Stimulated activated CD4-positive, alpha-beta T cell treated with anti-CD3 and anti-CD28 coated beads, Interleukin-4, amount 100 ng/mL, for 4 hours (primary cell): ENCODE results near the gene C10orf143.
"Not testable (repeated sequence)": the region's sequence is repeated elsewhere in the genome, so short reads cannot be mapped to it uniquely, and the experiment has no call there.

Experiments
- DNase-seq, 2 experiments: peaks; one replicate each; pipeline ENCODE4 v3.0.0-alpha.2; 2020

C10orf143 gene

DNA sequence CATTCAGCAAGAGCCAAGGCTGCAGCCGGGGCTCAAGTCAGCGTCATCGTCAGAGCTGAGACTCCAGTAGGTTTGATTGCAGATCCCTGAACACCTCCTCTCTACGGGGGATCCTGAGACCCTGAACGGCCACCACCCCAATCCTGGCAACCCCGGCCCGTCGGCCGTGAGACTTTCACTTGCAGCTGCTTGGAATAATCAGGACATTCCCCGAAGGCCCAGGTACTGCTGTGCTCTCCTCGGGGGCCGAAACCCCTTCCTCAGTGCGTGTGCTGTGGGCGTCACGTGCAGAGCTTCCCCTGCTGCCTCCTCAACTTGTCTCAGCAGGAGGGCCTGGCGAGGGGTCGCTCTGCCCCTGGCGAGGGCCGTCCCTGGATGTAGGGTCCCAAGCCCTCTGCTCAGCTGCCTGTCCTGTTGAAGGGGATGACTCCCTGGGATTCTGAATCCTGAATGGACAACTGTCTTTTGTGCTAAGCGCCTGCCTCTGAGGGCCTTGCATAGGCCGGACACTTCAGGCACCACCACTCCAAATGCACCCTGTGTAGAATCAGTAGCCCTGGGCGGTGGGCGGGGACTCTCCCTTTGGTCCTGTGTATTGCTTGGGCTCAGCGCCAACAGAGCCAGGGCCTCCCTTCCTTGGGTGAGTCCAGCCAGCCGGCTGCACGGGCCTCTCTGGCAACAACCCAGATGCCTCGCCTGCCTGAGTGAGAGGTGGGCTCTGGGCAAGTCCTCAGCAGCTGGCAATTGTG, 82.7 kb downstream of the C10orf143 start:
- no peak for DNase-seq

DNA sequence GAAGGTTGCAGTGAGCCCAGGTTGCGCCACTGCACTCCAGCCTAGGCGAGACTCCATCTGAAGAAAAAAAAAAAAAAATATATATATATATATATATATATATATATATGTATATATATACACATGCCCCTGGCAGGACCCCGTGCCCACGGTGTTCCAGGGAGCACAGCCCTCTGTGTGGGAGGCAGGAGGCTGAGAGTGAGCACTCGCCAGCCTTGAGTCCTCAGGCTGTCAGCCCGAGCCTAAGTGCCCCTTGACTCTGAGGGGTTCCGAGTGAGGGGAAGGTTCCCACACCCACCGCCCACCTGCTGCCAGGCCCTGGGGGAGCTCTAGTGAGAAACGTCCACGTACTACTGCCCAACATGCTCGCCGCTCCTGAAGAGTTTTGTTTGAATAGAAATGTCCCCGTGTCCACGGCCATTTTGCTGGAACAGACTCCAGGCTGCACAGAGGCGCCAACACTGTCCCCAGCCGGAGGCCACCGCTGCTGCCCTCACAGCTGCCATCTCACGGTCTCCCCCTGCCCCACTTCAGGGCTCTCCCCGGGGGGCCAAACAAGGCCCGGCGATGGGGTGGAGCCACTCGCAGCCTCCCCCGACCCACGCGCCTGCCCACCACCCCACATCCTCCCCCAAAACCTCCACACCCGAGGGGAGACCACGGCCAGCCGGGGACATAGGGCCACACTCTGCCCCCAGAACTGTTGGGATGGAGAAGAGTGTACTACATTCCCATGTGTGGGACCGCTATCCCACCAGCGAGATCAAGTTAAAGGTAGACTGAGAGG, 83.8 kb downstream of the C10orf143 start:
- no peak for DNase-seq

- no peak for DNase-seq
Measured at GRCh38 chr10:130025811-130026485, 84.7 kb downstream of the C10orf143 start.

DNA sequence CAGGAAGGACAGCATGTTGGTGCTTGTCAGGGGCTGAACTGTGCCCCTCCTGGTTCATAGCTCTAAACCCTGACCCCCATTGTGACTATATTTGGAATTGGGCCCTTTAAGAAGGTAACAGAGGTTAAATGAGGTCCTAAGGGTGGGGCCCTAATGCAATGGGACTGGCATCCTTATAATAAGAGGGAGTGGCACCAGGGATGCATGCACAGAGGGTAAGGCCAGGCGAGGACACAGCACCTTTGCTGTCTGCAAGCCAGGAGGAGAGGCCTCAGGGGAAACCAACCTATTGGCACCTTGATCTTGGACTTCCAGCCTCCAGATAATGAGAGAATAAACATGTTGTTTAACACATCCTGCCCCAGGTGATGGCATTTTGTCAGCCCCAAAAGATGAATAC, 85.3 kb downstream of the C10orf143 start:
- no peak for DNase-seq

DNA sequence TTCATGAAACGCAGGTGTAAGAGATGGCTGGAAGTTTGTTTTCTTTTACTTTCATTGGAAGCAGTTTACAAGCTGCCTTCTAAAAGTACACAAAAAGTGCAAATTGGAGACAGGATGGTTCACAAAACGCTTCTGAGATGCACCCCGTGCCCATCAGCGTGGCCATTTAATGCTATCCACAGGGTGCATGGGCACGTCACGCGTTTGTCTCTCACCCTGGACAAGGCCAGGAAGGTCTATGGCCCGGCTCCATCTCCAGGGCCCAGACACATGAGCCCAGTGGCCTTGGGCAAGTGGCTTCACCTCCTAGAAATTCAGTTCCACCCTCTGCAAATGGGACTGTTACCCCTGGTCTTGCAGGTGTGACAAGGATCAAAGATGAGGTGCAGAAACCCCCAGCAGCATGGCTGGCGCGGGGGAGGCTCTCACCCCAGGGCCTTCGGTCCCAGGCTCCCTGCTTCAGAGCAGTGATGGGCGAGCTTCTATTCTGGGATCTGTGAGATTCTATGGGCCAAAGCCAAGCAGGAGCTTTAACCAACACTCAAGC, 85.8 kb downstream of the C10orf143 start:
- no peak for DNase-seq

DNA sequence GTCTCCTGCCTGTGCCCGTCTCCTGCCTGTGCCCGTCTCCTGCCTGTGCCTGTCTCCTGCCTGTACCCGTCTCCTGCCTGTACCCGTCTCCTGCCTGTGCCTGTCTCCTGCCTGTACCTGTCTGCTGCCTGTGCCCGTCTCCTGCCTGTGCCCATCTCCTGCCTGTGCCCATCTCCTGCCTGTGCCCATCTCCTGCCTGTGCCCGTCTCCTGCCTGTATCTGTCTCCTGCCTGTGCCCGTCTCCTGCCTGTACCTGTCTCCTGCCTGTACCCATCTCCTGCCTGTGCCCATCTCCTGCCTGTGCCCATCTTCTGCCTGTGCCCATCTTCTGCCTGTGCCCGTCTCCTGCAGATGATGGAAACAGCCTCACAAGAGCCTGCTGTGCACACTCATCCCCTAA, 86.3 kb downstream of the C10orf143 start:
- not testable (repeated sequence) for DNase-seq

- DNase-seq = no peak
Measured at GRCh38 chr10:130023454-130024230, 87.0 kb downstream of the C10orf143 start.

GRCh38 chr10:130022511-130023299, 87.9 kb downstream of the C10orf143 start:
- DNase-seq = no peak

DNA sequence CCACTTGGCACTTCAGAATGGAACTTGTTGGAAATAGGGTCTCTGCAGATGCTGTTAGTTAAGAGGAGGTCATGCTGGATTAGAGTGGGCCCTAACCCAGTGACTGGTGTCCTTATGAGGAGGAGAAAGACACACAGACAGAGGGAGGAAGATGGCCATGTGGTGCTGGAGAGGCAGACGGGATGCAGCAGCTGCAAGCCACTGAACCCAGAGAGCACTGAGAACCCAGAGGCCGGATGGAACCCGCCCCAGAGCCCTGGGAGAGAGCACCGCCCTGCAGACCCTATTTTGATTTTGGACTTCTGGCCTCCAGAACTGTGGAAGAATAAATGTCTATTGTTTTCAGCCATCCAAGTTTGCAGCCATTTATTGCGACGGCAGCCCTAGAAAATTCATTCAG, 88.5 kb downstream of the C10orf143 start:
- no peak for DNase-seq

GRCh38 chr10:130021383-130021950, 89.2 kb downstream of the C10orf143 start:
- no peak for DNase-seq

DNA sequence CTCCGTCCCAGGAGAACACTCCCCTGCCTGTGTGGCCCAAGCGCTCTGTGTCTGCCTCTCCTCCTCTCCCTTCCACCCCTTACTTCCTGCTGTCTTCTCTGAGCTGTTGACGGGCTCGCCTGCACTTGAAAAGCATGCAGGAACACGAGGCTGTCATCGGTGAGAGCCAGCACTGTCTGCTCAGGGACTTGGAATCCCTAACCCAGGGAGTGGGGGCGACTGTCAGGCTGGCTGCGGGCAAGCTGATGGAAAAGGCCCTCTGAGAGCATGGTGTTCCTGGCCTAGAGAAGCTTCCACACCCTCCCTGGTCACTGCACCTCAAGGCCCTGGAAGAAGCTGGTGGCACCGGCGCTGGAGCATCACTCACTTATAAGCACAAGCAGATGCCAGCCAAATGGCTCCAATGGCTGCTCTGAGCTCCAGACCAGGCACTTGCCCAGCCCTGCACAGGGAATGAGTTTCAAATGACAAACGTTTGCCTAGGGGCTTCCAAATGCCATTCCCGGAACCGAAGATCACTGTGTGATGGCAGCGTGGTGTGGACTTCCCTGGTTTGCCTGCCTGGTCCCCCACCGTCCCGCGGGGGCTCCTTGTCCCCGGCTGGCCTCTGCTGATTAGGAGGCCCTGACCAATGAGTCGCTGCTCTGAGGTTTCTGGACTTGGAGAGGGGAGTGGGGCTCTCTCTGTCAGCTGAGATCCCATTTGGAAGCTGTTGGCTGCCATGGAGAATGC, 89.8 kb downstream of the C10orf143 start:
- no peak for DNase-seq

DNA sequence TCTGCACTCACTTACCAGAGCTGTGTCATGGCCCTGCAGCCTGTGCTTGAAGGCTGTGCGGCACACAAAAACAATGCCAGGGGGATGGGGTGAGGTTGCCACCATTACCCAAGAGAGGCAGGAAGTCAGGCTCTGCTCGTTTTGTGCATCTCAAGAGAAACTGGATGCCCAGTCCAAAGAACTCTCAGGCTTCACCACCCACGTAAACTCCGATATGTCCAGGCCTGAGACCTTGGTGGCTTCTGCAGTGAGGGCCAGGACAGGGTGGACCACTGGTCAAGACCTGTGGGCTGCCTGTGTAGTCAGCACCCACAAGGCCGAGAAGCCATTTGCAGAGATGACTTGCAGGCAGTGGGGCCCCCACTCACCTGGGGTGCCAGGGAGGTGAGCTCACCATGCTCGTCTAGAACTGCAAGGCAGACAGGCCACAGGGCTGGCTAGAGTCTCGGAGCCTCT, 91.9 kb downstream of the C10orf143 start:
- no peak for DNase-seq

DNA sequence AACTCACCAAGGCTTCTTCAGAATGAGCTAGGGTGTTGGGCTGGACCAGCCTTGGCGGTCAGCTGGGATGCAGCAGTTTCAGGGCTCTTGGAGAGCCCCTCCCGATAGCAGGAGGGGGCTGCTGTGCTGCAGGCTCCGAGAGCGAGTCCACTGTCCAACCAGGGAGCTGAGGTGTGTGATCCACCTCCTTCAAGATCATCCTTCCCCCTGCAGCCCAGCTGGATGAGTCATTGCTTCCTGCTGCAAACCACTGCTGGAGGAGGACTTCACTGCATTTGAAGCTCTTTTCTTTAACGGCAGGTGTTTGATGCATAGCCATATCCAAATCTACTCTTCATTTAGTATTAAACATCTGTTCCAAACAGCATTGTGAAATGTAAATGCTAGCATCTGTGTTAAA, 92.4 kb downstream of the C10orf143 start:
- DNase-seq = peak in 1 of 2 experiments; percentile 15

DNA sequence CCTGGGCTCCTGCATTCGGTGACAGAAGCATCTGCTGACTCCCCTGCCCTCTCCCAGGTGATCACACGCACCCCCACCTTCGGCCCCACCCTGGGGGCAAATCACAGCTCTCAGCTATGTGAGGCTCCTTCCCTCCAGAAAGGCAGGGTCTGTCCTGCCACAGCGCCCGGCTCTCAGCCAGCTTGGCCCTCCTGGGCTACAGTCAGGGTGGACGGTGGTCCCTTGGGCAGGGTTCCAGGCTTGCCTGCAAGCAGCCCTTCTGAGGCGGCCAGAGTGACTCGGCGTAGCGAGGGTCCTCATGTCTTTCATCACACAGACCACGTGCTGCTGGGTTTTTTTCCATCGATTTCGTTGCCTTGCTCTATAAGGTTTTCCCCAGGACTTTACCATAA, 93.0 kb downstream of the C10orf143 start:
- DNase-seq = no peak

DNA sequence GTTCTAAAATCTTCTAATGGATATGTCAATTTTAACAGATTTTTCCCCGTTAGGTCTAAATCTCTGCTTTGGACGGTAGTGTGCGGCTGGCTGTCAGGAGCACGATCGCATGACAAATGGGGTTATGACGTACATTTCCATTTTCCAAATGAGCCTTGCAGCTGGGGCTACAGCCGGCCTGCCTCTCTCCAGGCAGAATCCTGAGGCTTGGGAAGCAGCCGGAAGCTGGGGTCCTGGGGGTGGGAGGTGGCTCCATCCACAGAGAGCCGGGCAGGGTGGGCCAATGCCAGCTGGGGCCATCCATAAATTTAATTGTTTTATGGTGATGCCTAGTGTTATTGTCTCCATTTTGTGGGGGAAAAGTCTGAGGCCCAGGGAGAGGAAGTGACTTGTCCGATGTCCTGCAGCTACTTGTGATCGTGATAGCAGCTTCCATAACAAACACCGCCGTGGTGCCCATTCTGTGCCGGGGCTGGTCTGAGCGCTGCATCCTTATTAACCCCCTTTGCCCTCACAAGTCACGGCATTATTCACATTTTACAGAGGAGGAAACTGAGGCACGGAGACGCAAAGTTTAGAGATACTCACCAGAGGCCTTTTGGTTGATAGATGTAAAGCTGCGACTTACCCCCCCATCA, 93.5 kb downstream of the C10orf143 start:
- DNase-seq = no peak

- no peak for DNase-seq
Measured at GRCh38 chr10:130016095-130016494, 94.5 kb downstream of the C10orf143 start.

GRCh38 chr10:130015075-130015695, 95.4 kb downstream of the C10orf143 start:
- DNase-seq = no peak

DNA sequence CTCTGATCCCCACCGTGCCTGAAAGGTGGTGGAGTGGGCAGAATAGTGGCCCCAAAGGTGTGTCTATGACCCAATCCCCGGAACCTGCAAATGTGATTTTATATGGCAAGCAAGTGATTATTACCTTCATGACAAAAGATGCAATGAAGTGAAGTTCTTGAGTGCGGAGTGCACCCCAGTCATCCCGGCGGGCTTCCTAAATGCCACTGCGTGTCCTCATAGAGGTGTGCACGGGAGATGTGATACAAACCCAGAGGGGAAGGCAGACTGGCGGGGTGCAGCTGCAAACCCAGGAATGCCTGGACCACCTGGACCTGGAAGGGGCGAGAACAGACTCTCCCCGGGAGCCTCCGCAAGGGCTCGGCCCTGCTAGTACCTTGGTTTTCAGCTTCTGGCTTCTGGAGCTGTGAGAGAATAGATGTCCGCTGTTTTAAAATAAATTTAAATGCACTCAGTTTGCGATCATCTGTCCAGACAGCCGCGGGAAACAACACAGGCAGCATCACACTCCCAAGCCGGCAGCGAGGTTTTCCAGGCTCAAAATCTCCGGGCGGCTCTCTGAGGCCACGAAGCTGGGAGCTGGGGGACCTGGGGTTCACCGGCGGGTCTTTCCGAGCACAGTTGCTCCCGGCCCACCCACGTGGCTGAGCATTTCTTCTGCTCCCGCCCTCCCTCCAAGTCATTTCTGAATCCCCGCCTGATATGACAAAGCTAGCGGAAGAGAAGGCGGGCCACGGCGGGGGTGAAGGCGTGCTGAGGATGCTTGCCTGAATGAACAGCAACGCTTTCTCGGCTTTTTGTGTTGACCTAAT, 96.2 kb downstream of the C10orf143 start:
- DNase-seq = no peak
